ENCODE measurements around the gene AMY2A. TPM values are rescaled to one million over a fixed set of nuclear protein-coding genes. Genes with fewer than 3 reads are reported as not detected.
"Not testable (repeated sequence)": the region's sequence is repeated elsewhere in the genome, so short reads cannot be mapped to it uniquely, and the experiment has no call there.

AMY2A gene
- total RNA-seq: under 1 TPM in 2 of 8 experiments, not detected in 6; 0.11 to 0.23 TPM

DNA sequence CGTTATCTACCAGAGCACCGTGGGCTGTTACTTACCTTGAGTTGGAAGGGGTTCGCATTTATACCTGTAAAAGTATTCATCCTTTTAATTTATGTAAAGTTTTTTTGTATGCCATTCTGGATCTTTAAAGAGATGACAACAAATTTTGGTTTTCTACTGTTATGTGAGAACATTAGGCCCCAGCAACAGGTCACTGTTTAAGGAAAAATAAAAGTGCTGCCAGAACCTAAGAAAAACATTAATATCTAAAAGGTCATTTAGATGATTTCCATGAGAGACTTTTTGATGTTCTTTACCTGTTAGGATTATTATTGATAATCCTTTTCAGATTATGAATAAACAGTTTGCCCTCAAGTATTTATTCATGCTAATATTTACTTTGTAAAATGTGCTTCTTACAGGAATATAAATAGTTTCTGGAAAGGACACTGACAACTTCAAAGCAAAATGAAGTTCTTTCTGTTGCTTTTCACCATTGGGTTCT, at the start of gene AMY2A:
AMY2A (plus strand) TSS at position 434 of the 484 bp plus-strand sequence; CDS start at position 448, 14 bp downstream.
- WGBS, 10 experiments: 59 to 100% (median 93%) methylated on average over 1 to 3 of the region's 3 CpGs; no CpG with 5 or more reads in 1 of the 10 experiments
- H3K4me3 ChIP-seq; ATAC-seq (replicated peaks in 6 of 8); in situ Hi-C loops (cut with MboI; ENCODE audit: low pct_unique_long_range_greater_than_20kb in 2 of 9, low sequenced_read_pairs in 9 of 9, unreplicated experiment in 9 of 9); H3K27ac ChIP-seq; H3K4me1 ChIP-seq (replicated peaks in 1 of 2): not testable (repeated sequence)

DNA sequence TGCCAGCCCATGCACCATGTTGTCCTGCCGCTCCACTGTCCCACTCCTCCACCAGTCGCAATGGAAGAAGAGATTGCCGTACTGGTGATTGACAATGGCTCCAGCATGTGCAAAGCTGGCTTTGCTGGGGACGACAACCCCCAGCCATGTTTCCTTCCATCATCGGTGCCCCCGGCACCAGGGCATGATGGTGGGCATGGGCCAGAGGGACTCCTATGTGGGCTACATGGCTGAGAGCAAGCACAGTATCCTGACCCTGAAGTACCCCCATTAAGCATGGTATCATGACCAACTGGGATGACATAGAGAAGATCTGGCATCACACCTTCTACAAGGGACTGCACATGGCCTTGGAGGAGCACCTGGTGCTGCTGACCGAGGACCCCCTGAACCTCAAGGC, 47.7 kb upstream of the AMY2A start:
- WGBS, 10 experiments: 50 to 100% (median 89%) methylated on average over 1 to 7 of the region's 7 CpGs; no CpG with 5 or more reads in 5 of the 10 experiments
- in situ Hi-C loops (cut with MboI; ENCODE audit: low pct_unique_long_range_greater_than_20kb in 2 of 9, low sequenced_read_pairs in 9 of 9, unreplicated experiment in 9 of 9): no loop called here
- no peak overlapping the region for H3K27ac ChIP-seq
- no peak overlapping the region for H3K4me3 ChIP-seq
- no peak for ATAC-seq (replicated peaks in 6 of 8)
- no peaks in the 10 kb centered on the region for H3K4me1 ChIP-seq (replicated peaks in 1 of 2)

DNA sequence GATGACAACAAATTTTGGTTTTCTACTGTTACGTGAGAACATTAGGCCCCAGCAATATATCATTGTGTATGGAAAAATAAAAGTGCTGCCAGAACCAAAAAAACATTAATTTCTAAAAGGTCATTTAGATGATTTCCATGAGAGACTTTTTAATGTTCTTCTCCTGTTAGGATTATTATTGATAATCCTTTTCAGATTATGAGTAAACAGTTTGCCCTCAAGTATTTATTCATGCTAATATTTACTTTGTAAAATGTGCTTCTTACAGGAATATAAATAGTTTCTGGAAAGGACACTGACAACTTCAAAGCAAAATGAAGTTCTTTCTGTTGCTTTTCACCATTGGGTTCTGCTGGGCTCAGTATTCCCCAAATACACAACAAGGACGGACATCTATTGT, 45.9 kb upstream of the AMY2A start, which contains the start of gene AMY2B:
AMY2B (plus strand) TSS at position 301 of the 400 bp plus-strand sequence; CDS start at position 315, 14 bp downstream.
- in situ Hi-C loops (cut with MboI; ENCODE audit: low pct_unique_long_range_greater_than_20kb in 2 of 9, low sequenced_read_pairs in 9 of 9, unreplicated experiment in 9 of 9); H3K27ac ChIP-seq; H3K4me3 ChIP-seq; ATAC-seq (replicated peaks in 6 of 8); H3K4me1 ChIP-seq (replicated peaks in 1 of 2): not testable (repeated sequence)
- WGBS, 10 experiments: 0 to 100% (median 85%) methylated on average over 1 of the region's 2 CpGs; no CpG with 5 or more reads in 3 of the 10 experiments

DNA sequence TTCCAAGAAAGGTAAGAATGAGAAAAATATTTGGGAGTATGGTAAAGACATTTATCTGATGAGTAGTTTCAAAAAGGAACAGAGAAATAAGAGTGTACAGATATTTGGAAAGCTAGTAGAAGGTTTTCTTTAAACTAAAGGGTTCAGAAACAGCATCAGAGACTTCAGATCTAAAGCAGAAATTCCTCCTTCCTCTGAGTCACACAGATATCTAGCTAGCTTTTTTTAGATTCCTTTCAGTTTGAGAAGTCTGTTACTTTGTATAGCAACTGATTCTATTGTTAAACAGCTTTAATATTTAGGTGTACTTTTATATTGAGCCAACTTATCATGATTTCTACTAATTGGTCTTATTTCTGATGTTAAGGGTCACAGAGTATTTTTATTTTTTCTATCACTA, 41.2 kb upstream of the AMY2A start:
- Histone ChIP-seq H3K4me3 (no peak overlapping the region), H3K27ac (no peak overlapping the region), H3K4me1 (replicated peaks in 1 of 2) (no peaks in the 10 kb centered on the region)
- no peak for ATAC-seq (replicated peaks in 6 of 8)
- in situ Hi-C loops (cut with MboI; ENCODE audit: low pct_unique_long_range_greater_than_20kb in 2 of 9, low sequenced_read_pairs in 9 of 9, unreplicated experiment in 9 of 9): no loop called here

DNA sequence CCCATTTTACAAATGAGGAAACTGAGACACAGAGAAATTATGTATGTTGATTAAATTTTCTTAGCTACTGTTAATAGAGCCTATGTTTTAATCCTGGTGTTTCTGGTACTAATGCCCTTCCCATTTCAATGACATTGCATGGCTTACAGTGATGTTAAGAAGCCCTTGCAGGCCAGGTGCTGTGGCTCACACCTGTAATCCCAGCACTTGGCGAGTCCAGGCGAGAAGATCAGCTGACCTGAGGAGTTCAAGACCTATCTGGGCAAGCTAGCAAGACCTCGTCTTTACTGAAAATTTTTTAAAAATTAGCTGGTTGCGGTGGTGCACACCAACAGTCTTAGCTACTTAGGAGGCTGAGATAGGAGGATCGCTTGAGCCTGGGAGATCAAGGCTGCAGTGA, 40.4 kb upstream of the AMY2A start:
- 85 to 100% (median 91%) methylated on average over 1 to 3 of the region's 5 CpGs; no CpG with 5 or more reads in 7 of the 10 experiments for WGBS, 10 experiments
- H3K4me3 ChIP-seq; in situ Hi-C loops (cut with MboI; ENCODE audit: low pct_unique_long_range_greater_than_20kb in 2 of 9, low sequenced_read_pairs in 9 of 9, unreplicated experiment in 9 of 9); H3K4me1 ChIP-seq (replicated peaks in 1 of 2); H3K27ac ChIP-seq; ATAC-seq (replicated peaks in 6 of 8): not testable (repeated sequence)

DNA sequence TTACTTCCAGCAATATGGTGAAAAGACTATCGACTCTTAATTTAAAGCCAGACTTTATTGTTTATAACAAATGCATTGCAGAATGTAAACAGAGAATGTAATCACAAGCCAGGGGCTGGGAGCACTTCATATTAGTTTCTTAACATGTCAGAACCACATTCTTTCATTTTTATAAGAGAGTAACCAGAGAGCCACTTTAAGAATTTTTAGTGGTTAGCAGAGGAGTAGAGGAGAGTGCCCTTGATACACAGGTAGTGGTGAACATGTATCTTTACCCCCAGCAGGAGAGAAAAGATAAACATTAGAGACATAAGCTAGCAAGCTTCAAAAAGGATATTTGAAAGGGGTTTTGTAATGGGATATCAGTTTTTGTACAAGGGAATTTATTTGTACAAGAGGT, 34.8 kb upstream of the AMY2A start:
- WGBS, 10 experiments: 24 to 100% (median 79%) methylated on average over 1 of the region's 1 CpG; no CpG with 5 or more reads in 1 of the 10 experiments
- no peak for ATAC-seq (replicated peaks in 6 of 8)
- Histone ChIP-seq H3K4me1 (replicated peaks in 1 of 2) (no peaks in the 10 kb centered on the region), H3K4me3 (no peak overlapping the region), H3K27ac (no peak overlapping the region)
- in situ Hi-C loops (cut with MboI; ENCODE audit: low pct_unique_long_range_greater_than_20kb in 2 of 9, low sequenced_read_pairs in 9 of 9, unreplicated experiment in 9 of 9): no loop called here

DNA sequence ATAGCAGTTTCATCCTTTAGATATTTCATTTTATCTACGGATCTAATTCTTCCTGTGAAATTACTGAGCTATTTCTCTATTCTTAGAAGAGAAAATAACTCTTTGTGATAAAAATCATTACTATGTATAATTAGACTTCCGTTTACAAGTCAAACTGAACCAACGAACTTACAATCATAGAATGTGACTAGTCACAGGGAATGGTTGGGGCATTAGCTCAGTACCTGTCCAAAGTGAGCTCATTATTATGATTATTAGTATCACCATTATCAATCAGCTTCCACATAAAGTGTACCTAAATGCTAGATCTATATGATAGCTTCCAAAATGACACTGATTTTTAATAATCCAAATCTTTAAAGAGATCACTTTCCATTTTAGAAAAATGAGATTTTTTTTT, 33.3 kb upstream of the AMY2A start:
- ATAC-seq (replicated peaks in 6 of 8): no peak
- no peaks in the 10 kb centered on the region for H3K4me1 ChIP-seq (replicated peaks in 1 of 2)
- in situ Hi-C loops (cut with MboI; ENCODE audit: low pct_unique_long_range_greater_than_20kb in 2 of 9, low sequenced_read_pairs in 9 of 9, unreplicated experiment in 9 of 9): no loop called here
- no peak overlapping the region for H3K27ac ChIP-seq
- WGBS, 10 experiments: 0 to 96% (median 82%) methylated on average over 2 to 3 of the region's 3 CpGs
- no peak overlapping the region for H3K4me3 ChIP-seq

DNA sequence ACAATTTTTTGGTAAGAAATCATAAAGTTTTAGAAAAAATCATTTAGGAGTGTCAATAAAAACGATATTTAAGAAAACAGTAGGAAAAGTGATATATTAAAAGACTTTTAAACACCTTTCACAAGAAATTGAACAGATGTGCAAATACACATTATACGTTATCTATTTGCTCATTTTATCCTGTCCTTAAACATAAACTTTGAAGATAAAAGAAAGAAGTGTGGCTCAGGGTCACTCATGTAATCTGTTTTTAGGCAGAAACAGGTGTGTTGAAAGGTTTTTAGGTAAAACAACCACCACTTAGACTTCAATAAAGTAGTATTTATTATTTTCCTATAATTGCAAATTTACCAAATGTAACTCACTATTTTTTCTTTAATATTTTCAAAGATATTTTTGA, 32.7 kb upstream of the AMY2A start:
- in situ Hi-C loops (cut with MboI; ENCODE audit: low pct_unique_long_range_greater_than_20kb in 2 of 9, low sequenced_read_pairs in 9 of 9, unreplicated experiment in 9 of 9): no loop called here
- no peak for ATAC-seq (replicated peaks in 6 of 8)
- WGBS, 10 experiments: 18 to 84% (median 65%) methylated on average over 2 of the region's 2 CpGs
- no peak overlapping the region for H3K4me3 ChIP-seq
- H3K27ac ChIP-seq: no peak overlapping the region
- H3K4me1 ChIP-seq (replicated peaks in 1 of 2): no peaks in the 10 kb centered on the region

DNA sequence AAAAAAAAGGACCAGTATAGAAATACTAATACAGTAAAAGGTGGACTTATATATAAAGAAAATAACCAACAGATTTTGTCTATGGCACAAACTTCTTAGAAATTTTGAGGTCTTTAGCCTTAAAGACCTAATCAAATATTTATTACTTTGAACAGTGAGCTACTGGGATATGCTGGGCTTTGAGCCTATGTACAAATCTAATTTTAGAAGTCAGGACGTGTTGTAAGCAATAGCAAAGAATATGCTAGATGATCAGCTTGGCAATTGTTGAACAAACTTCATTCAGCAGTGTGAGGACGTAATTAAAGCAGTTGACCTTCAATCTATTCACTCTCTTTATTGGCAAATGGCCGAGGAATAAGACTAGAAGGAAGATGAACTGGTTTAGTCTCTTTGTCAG, 14.5 kb upstream of the AMY2A start:
- no CpG with 5 or more reads among the region's 3 CpGs for WGBS, 10 experiments

DNA sequence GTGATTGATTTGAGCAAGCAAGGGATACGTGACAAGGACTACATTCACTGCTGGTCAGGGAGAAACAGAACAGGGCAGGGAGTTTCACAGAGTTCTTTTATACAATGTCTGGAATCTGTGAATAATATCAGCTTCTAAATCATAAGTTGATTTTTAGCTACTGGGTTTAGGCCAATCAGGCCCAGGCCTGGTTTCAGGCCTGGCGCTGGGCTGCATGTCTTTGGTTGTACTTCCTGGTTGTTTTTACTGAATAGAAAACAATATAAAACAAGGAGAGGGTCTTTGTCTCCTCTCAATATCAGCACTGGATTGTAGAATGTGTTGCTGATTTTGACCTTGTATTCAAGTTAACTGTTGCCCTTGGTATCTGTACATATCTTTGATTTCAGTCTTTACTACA, 865 bp upstream of the AMY2A start:
- 43 to 100% (median 88%) methylated on average over 1 to 2 of the region's 2 CpGs; no CpG with 5 or more reads in 2 of the 10 experiments for WGBS, 10 experiments
- in situ Hi-C loops (cut with MboI; ENCODE audit: low pct_unique_long_range_greater_than_20kb in 2 of 9, low sequenced_read_pairs in 9 of 9, unreplicated experiment in 9 of 9): no loop called here
- Histone ChIP-seq H3K27ac (no peak overlapping the region), H3K4me1 (replicated peaks in 1 of 2) (no peaks in the 10 kb centered on the region), H3K4me3 (no peak overlapping the region)
- no peak for ATAC-seq (replicated peaks in 6 of 8)

More for the DNA sequence above, 14.5 kb upstream of the AMY2A start:
- H3K4me1 ChIP-seq (replicated peaks in 1 of 2); ATAC-seq (replicated peaks in 6 of 8); H3K27ac ChIP-seq; H3K4me3 ChIP-seq; in situ Hi-C loops (cut with MboI; ENCODE audit: low pct_unique_long_range_greater_than_20kb in 2 of 9, low sequenced_read_pairs in 9 of 9, unreplicated experiment in 9 of 9): not testable (repeated sequence)

DNA sequence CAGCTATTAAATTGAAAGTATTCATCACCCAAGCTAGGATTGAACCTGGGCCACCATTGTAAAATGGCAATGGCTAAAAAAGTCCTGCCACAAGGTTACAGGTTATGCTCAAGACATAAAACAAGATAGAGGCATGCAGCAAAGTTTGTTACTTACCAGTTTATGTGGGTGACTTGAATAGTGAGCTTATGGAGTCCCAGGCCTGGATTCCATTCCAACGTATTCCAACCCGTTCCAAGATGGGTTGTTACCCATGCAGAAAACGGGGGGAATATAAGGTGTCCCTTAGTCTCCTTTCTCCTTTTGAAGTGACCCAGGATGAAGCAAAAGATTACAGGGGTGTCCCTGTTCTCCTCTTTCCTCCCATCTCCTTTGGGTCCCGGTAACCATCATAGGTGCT, 10.2 kb downstream of the AMY2A start:
- H3K4me3 ChIP-seq; H3K4me1 ChIP-seq (replicated peaks in 1 of 2); in situ Hi-C loops (cut with MboI; ENCODE audit: low pct_unique_long_range_greater_than_20kb in 2 of 9, low sequenced_read_pairs in 9 of 9, unreplicated experiment in 9 of 9); H3K27ac ChIP-seq; ATAC-seq (replicated peaks in 6 of 8): not testable (repeated sequence)
- WGBS, 10 experiments: no CpG with 5 or more reads among the region's 4 CpGs

DNA sequence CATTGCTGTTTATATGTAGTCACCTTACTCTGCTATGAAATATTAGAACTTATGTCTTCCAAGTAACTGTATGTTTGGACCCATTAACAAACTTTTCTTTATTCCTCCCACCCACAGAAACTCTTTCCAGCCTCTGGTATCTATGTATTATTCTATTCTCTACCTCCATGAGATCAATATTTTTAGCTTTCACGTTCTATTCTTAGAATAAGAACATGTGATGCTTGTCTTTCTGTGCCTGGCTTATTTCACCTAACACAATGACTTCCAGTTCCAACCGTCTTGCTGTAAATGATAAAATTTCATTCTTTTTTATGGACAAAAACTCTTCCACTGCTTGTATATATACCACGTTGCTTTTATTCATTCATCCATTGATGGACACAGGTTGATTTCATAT, 24.0 kb downstream of the AMY2A start:
- H3K4me1 ChIP-seq (replicated peaks in 1 of 2); ATAC-seq (replicated peaks in 6 of 8); H3K27ac ChIP-seq; H3K4me3 ChIP-seq; in situ Hi-C loops (cut with MboI; ENCODE audit: low pct_unique_long_range_greater_than_20kb in 2 of 9, low sequenced_read_pairs in 9 of 9, unreplicated experiment in 9 of 9): not testable (repeated sequence)
- no CpG with 5 or more reads among the region's 3 CpGs for WGBS, 10 experiments

DNA sequence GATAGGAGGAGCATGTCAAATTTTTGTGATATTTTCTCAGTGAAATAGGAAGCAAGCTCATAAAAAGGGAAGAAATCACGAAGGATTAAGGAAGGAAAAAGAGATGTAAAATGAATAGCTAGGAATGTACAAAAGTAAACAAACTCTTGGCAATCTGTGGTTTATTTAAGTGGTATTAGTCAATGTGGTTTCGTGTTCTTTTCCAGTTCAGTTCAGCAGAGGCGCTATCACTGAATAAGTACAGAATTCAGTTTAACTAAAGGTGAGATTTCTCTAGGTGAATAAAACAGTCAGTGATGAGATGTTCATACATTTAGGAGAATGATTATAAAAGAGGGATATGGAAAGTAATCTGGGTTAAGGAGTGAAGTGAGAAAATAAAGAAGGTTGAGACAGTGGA, 26.7 kb downstream of the AMY2A start:
- in situ Hi-C loops (cut with MboI; ENCODE audit: low pct_unique_long_range_greater_than_20kb in 2 of 9, low sequenced_read_pairs in 9 of 9, unreplicated experiment in 9 of 9); H3K4me3 ChIP-seq; H3K27ac ChIP-seq; H3K4me1 ChIP-seq (replicated peaks in 1 of 2); ATAC-seq (replicated peaks in 6 of 8): not testable (repeated sequence)
- WGBS, 10 experiments: no CpG with 5 or more reads among the region's 3 CpGs

DNA sequence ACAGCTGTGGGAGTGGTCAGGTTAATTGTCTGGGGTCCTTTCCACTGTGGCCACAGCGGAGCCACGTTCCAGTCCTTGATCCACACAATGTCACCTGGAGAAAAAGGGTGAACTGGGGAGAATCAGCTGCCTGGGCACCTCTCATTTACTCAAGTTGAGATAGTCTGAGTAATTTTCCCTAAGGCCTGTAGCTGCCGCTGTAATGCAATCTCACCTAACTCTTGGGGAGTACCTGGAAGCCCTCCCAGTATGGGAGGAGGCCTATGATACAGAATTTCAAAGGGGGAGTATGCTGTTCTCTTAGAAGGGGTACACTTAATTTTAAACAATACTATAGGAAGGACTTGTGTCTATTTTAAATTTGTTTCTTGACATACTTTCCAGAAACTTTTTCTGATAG, 33.1 kb downstream of the AMY2A start:
- WGBS, 10 experiments: no CpG with 5 or more reads among the region's 3 CpGs
- in situ Hi-C loops (cut with MboI; ENCODE audit: low pct_unique_long_range_greater_than_20kb in 2 of 9, low sequenced_read_pairs in 9 of 9, unreplicated experiment in 9 of 9); H3K4me3 ChIP-seq; ATAC-seq (replicated peaks in 6 of 8); H3K27ac ChIP-seq; H3K4me1 ChIP-seq (replicated peaks in 1 of 2): not testable (repeated sequence)

Data from motor neuron (in vitro differentiated cells).